IPS DF 6.9 (cell line): ENCODE results near the gene KIAA1958.

Experiments
- DNase-seq: peaks from one replicate; pipeline ENCODE4 v3.0.0-alpha.2; 2013; ENCODE audit warnings: low read depth, low spot score
- H3K27ac ChIP-seq: one replicate; pipeline ENCODE4 v1.5.1; 2013; ENCODE audit warnings: low read length, control low read depth
- H3K27me3 ChIP-seq: 2 replicates; pipeline ENCODE4 v1.6.1; 2013; ENCODE audit warnings: mild to moderate bottlenecking, low read length; ENCODE audit not compliant: control insufficient read depth, insufficient read depth
- H3K36me3 ChIP-seq: 2 replicates; pipeline ENCODE4 v1.6.1; 2013; ENCODE audit warnings: low read length; ENCODE audit not compliant: control insufficient read depth, insufficient read depth
- H3K4me1 ChIP-seq: 2 replicates; pipeline ENCODE4 v1.6.1; 2013; ENCODE audit warnings: low read length; ENCODE audit not compliant: control insufficient read depth, insufficient read depth
- H3K4me3 ChIP-seq: 2 replicates; pipeline ENCODE4 v1.5.1; 2013; ENCODE audit warnings: mild to moderate bottlenecking, low read length
- H3K9me3 ChIP-seq: 2 replicates; pipeline ENCODE4 v1.6.1; 2013; ENCODE audit warnings: low read length, inconsistent platforms; ENCODE audit not compliant: control insufficient read depth, insufficient read depth
- WGBS: extraction: QIAGEN DNeasy Blood & Tissue Kit; methylation state at CpG from one replicate; pipeline ENCODE4 v1.1.7; 2013; ENCODE audit warnings: mixed read lengths, missing lambda C conversion rate; ENCODE audit not compliant: insufficient read length, insufficient coverage; 5-methylcytosine and 5-hydroxymethylcytosine counted together

The KIAA1958 gene

GRCh38 chr9:112620388-112620787 lies 133.8 kb downstream of the KIAA1958 start:
- no peaks in the 10 kb centered on the region; the same call in 1 of the 2 replicates for H3K4me1 ChIP-seq
- H3K9me3 ChIP-seq = no peaks in the 10 kb centered on the region
- no peaks in the 10 kb centered on the region for H3K36me3 ChIP-seq
- no peaks in the 10 kb centered on the region for H3K27me3 ChIP-seq
- no peak overlapping the region for H3K4me3 ChIP-seq
- H3K27ac ChIP-seq = no peak overlapping the region
- no CpG with 5 or more reads among the region's 2 CpGs for WGBS
- DNase-seq = no peak

- H3K4me3 ChIP-seq = no peak overlapping the region
- no CpG with 5 or more reads among the region's 3 CpGs for WGBS
- no peak for DNase-seq
- no peaks in the 10 kb centered on the region for H3K36me3 ChIP-seq
- H3K9me3 ChIP-seq = no peaks in the 10 kb centered on the region
- no peaks in the 10 kb centered on the region for H3K27me3 ChIP-seq
- H3K27ac ChIP-seq = no peak overlapping the region
- no peaks in the 10 kb centered on the region; the same call in 1 of the 2 replicates for H3K4me1 ChIP-seq
Measured at GRCh38 chr9:112621018-112621655, 134.5 kb downstream of the KIAA1958 start.

GRCh38 chr9:112623198-112623597 lies 136.6 kb downstream of the KIAA1958 start:
- WGBS = no CpG with 5 or more reads among the region's 2 CpGs

GRCh38 chr9:112624711-112625707 lies 138.4 kb downstream of the KIAA1958 start:
- H3K27ac ChIP-seq = no peak overlapping the region
- WGBS = no CpG with 5 or more reads among the region's 7 CpGs
- no peak overlapping the region for H3K4me3 ChIP-seq
- H3K36me3 ChIP-seq = no peaks in the 10 kb centered on the region
- no peak for DNase-seq
- no peaks in the 10 kb centered on the region for H3K4me1 ChIP-seq
- no peaks in the 10 kb centered on the region for H3K9me3 ChIP-seq
- H3K27me3 ChIP-seq = no peaks in the 10 kb centered on the region

More at GRCh38 chr9:112623198-112623597, 136.6 kb downstream of the KIAA1958 start:
- Histone ChIP-seq H3K9me3 (no peaks in the 10 kb centered on the region), H3K27ac (no peak overlapping the region), H3K36me3 (no peaks in the 10 kb centered on the region), H3K4me3 (no peak overlapping the region), H3K27me3 (no peaks in the 10 kb centered on the region), H3K4me1 (no peaks in the 10 kb centered on the region)
- no peak for DNase-seq

GRCh38 chr9:112629671-112630485 lies 143.3 kb downstream of the KIAA1958 start:
- H3K27ac ChIP-seq = no peak overlapping the region
- H3K4me1 ChIP-seq = no peaks in the 10 kb centered on the region
- H3K4me3 ChIP-seq = no peak overlapping the region
- no peaks in the 10 kb centered on the region for H3K27me3 ChIP-seq
- H3K36me3 ChIP-seq = no peaks in the 10 kb centered on the region
- WGBS = no CpG with 5 or more reads among the region's 6 CpGs
- DNase-seq = no peak
- no peaks in the 10 kb centered on the region for H3K9me3 ChIP-seq

- no peaks in the 10 kb centered on the region for H3K27me3 ChIP-seq
- no peaks in the 10 kb centered on the region for H3K4me1 ChIP-seq
- no peak overlapping the region for H3K4me3 ChIP-seq
- WGBS = no CpG with 5 or more reads among the region's 3 CpGs
- H3K9me3 ChIP-seq = no peaks in the 10 kb centered on the region
- no peak for DNase-seq
- H3K36me3 ChIP-seq = no peaks in the 10 kb centered on the region
- H3K27ac ChIP-seq = no peak overlapping the region
Measured at GRCh38 chr9:112631313-112632070, 144.9 kb downstream of the KIAA1958 start.

GRCh38 chr9:112640311-112640710 lies 153.7 kb downstream of the KIAA1958 start:
- no peaks in the 10 kb centered on the region for H3K4me1 ChIP-seq
- no peak overlapping the region for H3K4me3 ChIP-seq
- no CpG with 5 or more reads among the region's 4 CpGs for WGBS
- H3K27ac ChIP-seq = no peak overlapping the region
- H3K36me3 ChIP-seq = no peaks in the 10 kb centered on the region
- no peaks in the 10 kb centered on the region for H3K27me3 ChIP-seq
- no peak for DNase-seq
- H3K9me3 ChIP-seq = no peaks in the 10 kb centered on the region; the same call in 1 of the 2 replicates

GRCh38 chr9:112642126-112642525 lies 155.5 kb downstream of the KIAA1958 start:
- no peaks in the 10 kb centered on the region for H3K36me3 ChIP-seq
- DNase-seq = no peak
- H3K9me3 ChIP-seq = no peaks in the 10 kb centered on the region; the same call in 1 of the 2 replicates
- no peaks in the 10 kb centered on the region for H3K4me1 ChIP-seq
- WGBS = no CpG with 5 or more reads among the region's 3 CpGs
- H3K27me3 ChIP-seq = no peaks in the 10 kb centered on the region
- no peak overlapping the region for H3K4me3 ChIP-seq
- no peak overlapping the region for H3K27ac ChIP-seq

GRCh38 chr9:112647596-112647995 lies 161.0 kb downstream of the KIAA1958 start:
- Histone ChIP-seq H3K36me3 (no peaks in the 10 kb centered on the region; the same call in 1 of the 2 replicates), H3K27ac (no peak overlapping the region), H3K4me3 (no peak overlapping the region), H3K9me3 (no peaks in the 10 kb centered on the region), H3K4me1 (no peaks in the 10 kb centered on the region), H3K27me3 (no peaks in the 10 kb centered on the region)
- WGBS = no CpG with 5 or more reads among the region's 3 CpGs
- DNase-seq = no peak
